GM12873 (cell line): ENCODE data around the gene MYBPC2.

Experiments used
- CTCF ChIP-seq: IDR thresholded peaks from 2 replicates; pipeline ENCODE4 v1.5.1; 2012; ENCODE audit warnings: low read depth, mild to moderate bottlenecking, moderate library complexity, low read length, control low read depth; ENCODE audit not compliant: insufficient read depth; ENCODE audit errors: missing control alignments

The MYBPC2 gene

DNA sequence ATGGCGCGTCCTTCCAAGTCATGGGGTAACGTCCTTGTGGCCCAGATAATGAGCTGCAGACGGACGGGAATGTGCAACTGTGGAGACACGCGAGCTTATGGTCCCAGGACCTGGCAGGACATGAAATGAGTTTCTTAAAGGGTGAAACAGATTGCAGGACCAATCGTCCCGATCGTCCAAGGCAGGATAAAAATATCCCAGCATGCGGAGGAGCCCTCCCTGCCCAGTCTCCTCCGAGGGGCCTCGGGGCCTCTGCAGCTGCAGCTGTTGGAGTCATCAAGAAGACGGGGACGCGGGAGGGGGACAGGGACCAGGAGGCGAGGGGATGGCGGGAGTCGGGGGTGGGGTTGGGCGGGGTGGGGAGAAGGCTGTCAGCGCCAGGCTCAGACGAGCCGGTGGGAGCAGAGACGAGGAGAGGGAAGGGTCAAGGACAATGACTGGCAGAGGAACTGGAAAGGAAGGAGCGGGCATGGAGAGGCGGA, 58.3 kb downstream of the MYBPC2 start:
- no peak for TF ChIP-seq CTCF

DNA sequence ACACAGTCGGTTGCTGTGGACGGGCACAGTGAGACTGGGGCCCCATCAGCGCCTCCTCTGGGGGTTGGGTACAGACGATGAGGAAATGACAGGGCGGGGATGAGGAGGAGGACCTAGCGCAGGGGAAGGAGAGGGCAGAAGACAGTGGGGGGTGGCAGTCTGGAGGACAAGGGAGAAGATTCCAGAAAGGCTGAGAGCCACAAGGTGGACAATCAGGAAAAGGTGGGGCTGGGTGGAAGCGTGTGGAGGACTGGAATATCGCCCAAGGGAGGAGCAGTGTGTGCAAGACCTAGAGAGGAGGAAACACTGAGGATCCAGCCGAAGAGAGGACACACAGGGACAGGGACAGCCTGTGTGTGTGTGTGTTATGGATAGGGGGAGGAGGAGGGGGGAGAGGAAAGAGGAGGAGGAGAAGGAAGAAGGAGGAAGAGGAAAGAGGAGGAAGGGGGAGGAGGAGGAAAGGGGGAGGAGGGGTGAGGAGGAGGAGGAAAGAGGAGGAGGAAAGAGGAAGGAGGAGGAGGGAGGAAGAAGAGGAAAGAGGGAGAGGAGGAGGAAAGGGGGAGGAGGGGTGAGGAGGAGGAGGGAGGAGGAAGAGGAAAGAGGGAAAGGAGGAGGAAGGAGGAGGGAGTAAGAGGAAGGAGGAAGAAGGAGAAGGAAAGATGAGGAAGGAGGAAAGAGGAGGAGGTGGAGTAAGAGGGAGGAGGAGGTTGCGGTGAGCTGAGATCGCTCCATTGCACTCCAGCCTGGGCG, 59.8 kb downstream of the MYBPC2 start:
- no peak for TF ChIP-seq CTCF

GRCh38 chr19:50493171-50493570, 60.5 kb downstream of the MYBPC2 start:
- no peak for TF ChIP-seq CTCF

DNA sequence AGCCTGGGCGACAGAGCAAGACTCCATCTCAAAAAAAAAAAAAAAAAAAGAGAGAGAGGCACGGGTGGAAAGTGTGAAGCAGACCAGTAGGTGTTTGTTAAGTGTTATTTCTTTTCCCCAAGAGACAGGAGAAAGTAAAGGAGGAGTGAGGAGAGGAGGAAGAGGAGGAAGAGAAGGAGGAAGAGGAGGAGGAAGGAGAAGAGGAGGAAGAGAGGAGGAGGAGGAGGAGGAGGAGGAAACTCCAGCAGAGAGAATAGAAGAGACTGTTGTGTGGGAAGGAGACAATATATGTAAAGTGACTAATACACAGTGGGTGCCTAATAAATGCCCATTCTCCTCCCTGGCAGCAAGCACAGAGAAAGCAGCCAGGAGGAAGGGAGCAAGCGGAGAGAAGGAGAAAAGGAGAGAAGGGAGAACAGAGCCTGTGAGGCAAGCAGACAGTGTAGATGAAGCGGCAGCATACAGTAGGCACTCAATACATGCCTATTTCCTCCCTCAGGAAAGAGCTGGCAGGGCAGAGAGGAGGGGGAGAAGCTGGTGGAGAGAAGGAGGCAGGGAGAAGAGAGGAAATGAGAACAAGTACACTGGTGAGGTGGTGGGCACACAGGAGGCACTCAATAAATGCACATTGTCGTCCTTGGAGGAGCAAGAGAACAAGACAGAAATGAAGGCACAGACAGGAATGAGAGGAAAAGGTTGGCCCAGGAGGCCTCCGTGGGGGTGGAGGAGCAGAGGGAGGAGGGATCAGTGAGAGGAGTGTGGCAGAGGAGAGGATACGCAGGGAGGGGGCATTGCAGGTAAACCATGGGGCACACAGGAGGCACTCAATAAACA, 61.7 kb downstream of the MYBPC2 start:
- no peak for TF ChIP-seq CTCF

GRCh38 chr19:50495020-50495531, 62.4 kb downstream of the MYBPC2 start:
- no peak for TF ChIP-seq CTCF

DNA sequence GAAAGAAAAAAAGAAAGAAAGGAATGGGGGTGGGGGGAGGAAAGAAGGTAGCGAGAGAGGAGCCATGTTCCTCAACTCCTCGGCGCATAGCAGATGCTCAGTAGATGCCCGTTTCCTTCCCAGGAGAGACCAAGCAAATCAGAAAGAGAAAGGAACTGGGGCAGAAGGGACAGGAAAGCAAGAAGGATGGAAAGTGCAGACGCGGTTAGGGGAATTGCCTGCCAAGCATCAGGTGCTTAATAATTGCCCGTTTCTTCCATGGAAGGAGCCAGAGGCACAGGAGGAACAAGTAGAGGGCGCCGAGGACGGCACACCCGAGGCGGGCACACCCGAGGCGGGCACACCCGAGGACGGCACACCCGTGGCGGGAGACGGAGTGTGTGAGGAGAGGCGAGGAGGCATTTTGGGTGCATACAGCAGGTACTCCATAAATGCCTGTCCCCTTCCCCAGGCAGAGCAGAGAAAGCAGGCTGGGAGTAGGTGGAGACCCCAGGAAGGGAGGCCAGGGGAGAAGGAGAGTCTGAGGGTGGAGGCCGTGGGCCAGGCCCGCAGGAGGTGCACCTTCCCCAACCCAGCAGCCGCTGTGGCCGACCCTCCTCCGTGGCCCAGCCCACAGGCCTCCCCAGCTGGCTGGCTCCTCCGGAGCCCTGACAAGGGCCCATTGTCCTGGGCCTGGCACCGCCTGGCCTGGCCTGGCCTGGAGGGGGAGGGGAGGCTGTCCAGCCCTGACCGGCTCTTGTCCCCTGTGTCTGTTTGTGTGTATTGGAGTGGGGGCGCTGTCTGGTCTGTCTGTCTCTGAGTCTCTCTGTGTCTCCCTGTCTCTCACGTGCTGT, 63.7 kb downstream of the MYBPC2 start:
- TF ChIP-seq CTCF, result no peak
